ENCODE data around the gene TMC4.

Gene TMC4

GRCh38 chr19:54193011-54193410, 20.1 kb upstream of the TMC4 start:
- no peak for ATAC-seq (ENCODE audit: insufficient read depth, low read depth)
- no peak overlapping the region for H3K4me3 ChIP-seq (ENCODE audit: low read depth in 1 of 2, low read length in 2 of 2)
- no peak overlapping the region for H3K27ac ChIP-seq (ENCODE audit: low read length)
- peaks cover 28% of the 10 kb centered on the region for H3K4me1 ChIP-seq (ENCODE audit: insufficient read depth, low read length)
- H3K9me3 ChIP-seq (ENCODE audit: insufficient read depth, low read length, severe bottlenecking): no peaks in the 10 kb centered on the region
- H4K20me1 ChIP-seq (ENCODE audit: insufficient read depth, low read length): peaks cover 14% of the 10 kb centered on the region
- peak overlapping the region; percentile 10; the same call in 1 of the 2 replicates for H3K9ac ChIP-seq (ENCODE audit: low read depth, low read length)
- H3K36me3 ChIP-seq (ENCODE audit: insufficient read depth, low read length): peaks cover 15% of the 10 kb centered on the region
- H2AFZ ChIP-seq (ENCODE audit: low read depth, low read length): no peak overlapping the region
- no peaks in the 10 kb centered on the region for H3K27me3 ChIP-seq (ENCODE audit: insufficient read depth, low read length, poor library complexity)
- H3K79me2 ChIP-seq (ENCODE audit: insufficient read depth, low read length): peaks cover 27% of the 10 kb centered on the region
- H3K4me2 ChIP-seq (ENCODE audit: insufficient read depth, low read length): no peak overlapping the region
- TF ChIP-seq EZH2 (IDR thresholded peaks at IDR 0.05; ENCODE audit: borderline replicate concordance, low read depth, low read length, severe bottlenecking): no peak
- no peak for TF ChIP-seq CTCF (IDR thresholded peaks at IDR 0.05; ENCODE audit: borderline replicate concordance, extremely low read depth, low read length, poor library complexity, severe bottlenecking)
- no peak for DNase-seq

- DNase-seq: no peak
- peaks cover 21% of the 10 kb centered on the region for H3K36me3 ChIP-seq (ENCODE audit: insufficient read depth, low read length)
- peak overlapping the region; percentile 87 for H3K27ac ChIP-seq (ENCODE audit: low read length)
- H3K4me1 ChIP-seq (ENCODE audit: insufficient read depth, low read length): peaks cover 37% of the 10 kb centered on the region
- H3K4me3 ChIP-seq (ENCODE audit: low read depth in 1 of 2, low read length in 2 of 2): peak overlapping the region; percentile 47 to 60; a peak in 3 of 4 replicates
- peak overlapping the region; percentile 79 for H3K9ac ChIP-seq (ENCODE audit: low read depth, low read length)
- ATAC-seq (ENCODE audit: insufficient read depth, low read depth): no peak
- TF ChIP-seq EZH2 (IDR thresholded peaks at IDR 0.05; ENCODE audit: borderline replicate concordance, low read depth, low read length, severe bottlenecking): no peak
- no peak for TF ChIP-seq CTCF (IDR thresholded peaks at IDR 0.05; ENCODE audit: borderline replicate concordance, extremely low read depth, low read length, poor library complexity, severe bottlenecking)
- H3K4me2 ChIP-seq (ENCODE audit: insufficient read depth, low read length): peak overlapping the region; percentile 88
- no peaks in the 10 kb centered on the region for H3K9me3 ChIP-seq (ENCODE audit: insufficient read depth, low read length, severe bottlenecking)
- H4K20me1 ChIP-seq (ENCODE audit: insufficient read depth, low read length): peaks cover 16% of the 10 kb centered on the region
- H2AFZ ChIP-seq (ENCODE audit: low read depth, low read length): peak overlapping the region; percentile 59; the same call in 1 of the 2 replicates
- H3K27me3 ChIP-seq (ENCODE audit: insufficient read depth, low read length, poor library complexity): no peaks in the 10 kb centered on the region
- peaks cover 34% of the 10 kb centered on the region for H3K79me2 ChIP-seq (ENCODE audit: insufficient read depth, low read length)
Observed at GRCh38 chr19:54191811-54192453, 19.0 kb upstream of the TMC4 start.

GRCh38 chr19:54191011-54191810, 18.3 kb upstream of the TMC4 start, which contains the start of gene TSEN34:
Gene TSEN34 (plus strand): TSS chr19:54191308. CDS start chr19:54191365, 57 bp downstream.
- Histone ChIP-seq H3K27ac (ENCODE audit: low read length) (peak within 1 kb of the TSS; percentile 98), H3K79me2 (ENCODE audit: insufficient read depth, low read length) (peaks cover 37% of the 10 kb centered on the region), H3K27me3 (ENCODE audit: insufficient read depth, low read length, poor library complexity) (no peaks in the 10 kb centered on the region), H4K20me1 (ENCODE audit: insufficient read depth, low read length) (peaks cover 16% of the 10 kb centered on the region), H2AFZ (ENCODE audit: low read depth, low read length) (peak within 1 kb of the TSS; percentile 83), H3K36me3 (ENCODE audit: insufficient read depth, low read length) (peaks cover 28% of the 10 kb centered on the region), H3K9me3 (ENCODE audit: insufficient read depth, low read length, severe bottlenecking) (no peaks in the 10 kb centered on the region), H3K4me3 (ENCODE audit: low read depth in 1 of 2, low read length in 2 of 2) (peak within 1 kb of the TSS; percentile 47 to 66; a peak in 3 of 4 replicates), H3K4me2 (ENCODE audit: insufficient read depth, low read length) (peak within 1 kb of the TSS; percentile 88), H3K9ac (ENCODE audit: low read depth, low read length) (peak within 1 kb of the TSS; percentile 80), H3K4me1 (ENCODE audit: insufficient read depth, low read length) (peaks cover 37% of the 10 kb centered on the region)
- ATAC-seq (ENCODE audit: insufficient read depth, low read depth) (peak; percentile 23), DNase-seq (peak; percentile 89)
- TF ChIP-seq EZH2 (IDR thresholded peaks at IDR 0.05; ENCODE audit: borderline replicate concordance, low read depth, low read length, severe bottlenecking) (no peak), CTCF (IDR thresholded peaks at IDR 0.05; ENCODE audit: borderline replicate concordance, extremely low read depth, low read length, poor library complexity, severe bottlenecking) (no peak)
